Loucy (cell line): ENCODE results near the gene GP5.

Experiments used
- H2AFZ ChIP-seq: fragments of 200-600 bp; sonication (generic); 2 replicates; pipeline ENCODE4 v1.6.0; 2016; ENCODE audit warnings: antibody characterized with exemption, mild to moderate bottlenecking, low read length, moderate library complexity
- H3F3A ChIP-seq: fragments of 200-600 bp; 2 replicates; pipeline ENCODE4 v1.6.0; 2016; ENCODE audit warnings: antibody characterized with exemption, low read depth, mild to moderate bottlenecking
- H3K27me3 ChIP-seq: fragments of 200-600 bp; sonication (generic); 2 replicates; pipeline ENCODE4 v1.6.1; 2014; ENCODE audit warnings: low read length, mild to moderate bottlenecking; ENCODE audit not compliant: insufficient read depth, poor library complexity, severe bottlenecking
- H3K36me3 ChIP-seq: fragments of 200-600 bp; sonication (generic); 2 replicates; pipeline ENCODE4 v1.6.1; 2016; ENCODE audit warnings: low read length; ENCODE audit not compliant: insufficient read depth
- H3K4me1 ChIP-seq: fragments of 200-600 bp; sonication (generic); 2 replicates; pipeline ENCODE4 v1.5.1; 2014; ENCODE audit warnings: low read length, mild to moderate bottlenecking; ENCODE audit not compliant: insufficient read depth, poor library complexity, severe bottlenecking
- H3K4me2 ChIP-seq: fragments of 200-600 bp; sonication (generic); 2 replicates; pipeline ENCODE4 v1.6.0; 2014; ENCODE audit warnings: antibody characterized with exemption, low read length, low read depth, mild to moderate bottlenecking; ENCODE audit not compliant: poor library complexity, severe bottlenecking
- H3K4me3 ChIP-seq: fragments of 200-600 bp; sonication (generic); 2 replicates; pipeline ENCODE4 v1.5.1; 2014; ENCODE audit warnings: low read length, mild to moderate bottlenecking, mixed read lengths; ENCODE audit not compliant: poor library complexity, severe bottlenecking
- H3K79me2 ChIP-seq: fragments of 200-600 bp; sonication (generic); 2 replicates; pipeline ENCODE4 v1.6.1; 2014; ENCODE audit warnings: low read length; ENCODE audit not compliant: insufficient read depth
- H3K9ac ChIP-seq: fragments of 200-600 bp; sonication (generic); 2 replicates; pipeline ENCODE4 v1.6.0; 2014; ENCODE audit warnings: mild to moderate bottlenecking, low read depth, low read length, moderate library complexity; ENCODE audit not compliant: poor library complexity, severe bottlenecking
- H3K9me2 ChIP-seq: fragments of 200-600 bp; sonication (generic); replicated peaks from 2 replicates; pipeline ENCODE4 v1.6.1; 2016; ENCODE audit warnings: low read depth, low read length, mixed read lengths
- H3K9me3 ChIP-seq: fragments of 200-600 bp; sonication (generic); 2 replicates; pipeline ENCODE4 v1.6.1; 2014; ENCODE audit warnings: mild to moderate bottlenecking, antibody characterized with exemption, low read length, low read depth; ENCODE audit not compliant: insufficient read depth
- H4K20me1 ChIP-seq: fragments of 200-600 bp; sonication (generic); 2 replicates; pipeline ENCODE4 v1.6.0; 2014; ENCODE audit warnings: antibody characterized with exemption, low read length, mild to moderate bottlenecking; ENCODE audit not compliant: insufficient read depth, poor library complexity, severe bottlenecking
- EZH2phosphoT487 ChIP-seq: fragments of 200-600 bp; IDR thresholded peaks from 2 replicates; pipeline ENCODE4 v1.6.1; 2018; ENCODE audit warnings: antibody characterized with exemption, mild to moderate bottlenecking, moderate library complexity, borderline replicate concordance
- TF ChIP-seq, protein P1 (sequence below): fragments of 200-600 bp; sonication (generic); conservative IDR thresholded peaks from 2 replicates; pipeline ENCODE4 v1.5.1; 2014; ENCODE audit warnings: mild to moderate bottlenecking, antibody characterized with exemption, low read length

Gene GP5

GRCh38 chr3:194367992-194368841 is 30.8 kb downstream of the GP5 start:
- Histone ChIP-seq H3K79me2 (no peaks in the 10 kb centered on the region), H3K4me3 (no peak overlapping the region), H3K9me2 (no peaks in the 10 kb centered on the region), H2AFZ (no peak overlapping the region), H3F3A (no peaks in the 10 kb centered on the region), H3K9ac (no peak overlapping the region), H3K27me3 (no peaks in the 10 kb centered on the region), H3K4me1 (no peaks in the 10 kb centered on the region), H4K20me1 (no peaks in the 10 kb centered on the region), H3K36me3 (no peaks in the 10 kb centered on the region), H3K9me3 (no peaks in the 10 kb centered on the region), H3K4me2 (no peak overlapping the region)
- no peak for TF ChIP-seq EZH2phosphoT487
- TF ChIP-seq, protein P1, sequence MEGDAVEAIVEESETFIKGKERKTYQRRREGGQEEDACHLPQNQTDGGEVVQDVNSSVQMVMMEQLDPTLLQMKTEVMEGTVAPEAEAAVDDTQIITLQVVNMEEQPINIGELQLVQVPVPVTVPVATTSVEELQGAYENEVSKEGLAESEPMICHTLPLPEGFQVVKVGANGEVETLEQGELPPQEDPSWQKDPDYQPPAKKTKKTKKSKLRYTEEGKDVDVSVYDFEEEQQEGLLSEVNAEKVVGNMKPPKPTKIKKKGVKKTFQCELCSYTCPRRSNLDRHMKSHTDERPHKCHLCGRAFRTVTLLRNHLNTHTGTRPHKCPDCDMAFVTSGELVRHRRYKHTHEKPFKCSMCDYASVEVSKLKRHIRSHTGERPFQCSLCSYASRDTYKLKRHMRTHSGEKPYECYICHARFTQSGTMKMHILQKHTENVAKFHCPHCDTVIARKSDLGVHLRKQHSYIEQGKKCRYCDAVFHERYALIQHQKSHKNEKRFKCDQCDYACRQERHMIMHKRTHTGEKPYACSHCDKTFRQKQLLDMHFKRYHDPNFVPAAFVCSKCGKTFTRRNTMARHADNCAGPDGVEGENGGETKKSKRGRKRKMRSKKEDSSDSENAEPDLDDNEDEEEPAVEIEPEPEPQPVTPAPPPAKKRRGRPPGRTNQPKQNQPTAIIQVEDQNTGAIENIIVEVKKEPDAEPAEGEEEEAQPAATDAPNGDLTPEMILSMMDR = no peak

GRCh38 chr3:194365978-194366490 is 33.0 kb downstream of the GP5 start:
- Histone ChIP-seq H3K9me3 (no peaks in the 10 kb centered on the region), H3K27me3 (no peaks in the 10 kb centered on the region), H3K9me2 (no peaks in the 10 kb centered on the region), H3K79me2 (no peaks in the 10 kb centered on the region), H3K36me3 (no peaks in the 10 kb centered on the region), H3K4me2 (no peak overlapping the region), H3K9ac (no peak overlapping the region), H3F3A (no peaks in the 10 kb centered on the region), H4K20me1 (no peaks in the 10 kb centered on the region), H2AFZ (no peak overlapping the region), H3K4me3 (no peak overlapping the region), H3K4me1 (no peaks in the 10 kb centered on the region)
- TF ChIP-seq EZH2phosphoT487 = no peak
- TF ChIP-seq, protein P1 = no peak

DNA sequence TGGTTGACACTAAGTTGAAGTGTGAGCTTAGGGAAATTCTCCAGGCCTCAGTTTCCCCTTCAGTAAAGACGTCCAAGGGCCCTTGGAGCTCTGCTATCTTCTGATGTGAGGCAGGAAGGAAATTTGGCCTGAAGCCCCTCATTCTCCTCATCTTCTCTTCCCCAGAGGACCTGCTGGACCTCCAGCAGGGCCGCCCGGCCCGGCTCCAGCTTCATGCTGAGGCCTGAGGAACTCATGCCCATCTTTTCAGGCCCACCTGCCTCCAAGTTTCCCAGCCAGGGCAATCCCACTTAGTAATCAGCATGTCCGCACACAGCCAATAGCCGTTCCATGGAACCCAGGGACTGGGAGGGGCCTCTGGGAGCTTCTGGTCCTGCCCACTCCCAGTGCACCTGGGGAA is 33.5 kb downstream of the GP5 start:
- H2AFZ ChIP-seq = no peak overlapping the region
- no peaks in the 10 kb centered on the region for H3K27me3 ChIP-seq
- H3K36me3 ChIP-seq = no peaks in the 10 kb centered on the region
- no peaks in the 10 kb centered on the region for H3K79me2 ChIP-seq
- no peaks in the 10 kb centered on the region for H3K9me3 ChIP-seq
- no peaks in the 10 kb centered on the region for H3K9me2 ChIP-seq
- no peaks in the 10 kb centered on the region for H4K20me1 ChIP-seq
- H3K9ac ChIP-seq = no peak overlapping the region
- no peak overlapping the region for H3K4me2 ChIP-seq
- H3K4me1 ChIP-seq = no peaks in the 10 kb centered on the region
- no peak for TF ChIP-seq EZH2phosphoT487
- TF ChIP-seq, protein P1 = no peak
- no peaks in the 10 kb centered on the region for H3F3A ChIP-seq
- H3K4me3 ChIP-seq = no peak overlapping the region
